ENCODE data around the gene ENOPH1. TPM values are rescaled to one million over a fixed set of nuclear protein-coding genes. Genes with fewer than 3 reads are reported as not detected.

ENOPH1 gene
- total RNA-seq, 4 donors from 2014 or later, result 19.8 to 32.4 (median 23.8) TPM

DNA sequence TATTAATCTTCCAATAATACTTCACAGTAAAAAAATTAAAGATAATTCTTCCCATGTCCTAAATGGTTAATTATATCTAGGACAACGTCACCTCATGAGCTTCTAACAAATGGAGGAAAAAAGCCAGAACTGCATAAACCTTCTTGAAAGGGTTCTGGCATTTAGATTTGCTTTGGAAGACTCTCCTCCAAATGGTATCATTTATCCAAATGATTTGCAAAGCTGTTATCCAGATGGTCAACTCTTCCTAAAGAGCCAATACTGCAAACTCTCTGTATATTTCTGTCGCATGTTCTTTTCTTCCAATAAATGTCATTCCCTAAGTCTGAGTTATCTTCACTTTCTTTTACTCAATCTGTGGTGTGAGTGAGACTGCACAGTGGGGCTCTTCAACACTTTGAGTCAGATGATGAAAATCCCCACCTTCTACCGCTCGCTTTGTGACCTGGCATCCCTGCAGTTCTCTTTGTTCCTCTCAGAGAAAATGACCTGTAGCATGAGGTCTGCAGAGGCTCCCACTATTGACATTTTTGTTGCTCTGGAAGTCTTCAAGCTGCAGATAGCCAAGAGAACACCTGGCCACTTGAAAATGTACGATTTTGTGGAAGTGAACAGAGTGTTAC lies 78.5 kb downstream of the ENOPH1 start:
- Histone ChIP-seq H3K9me3 (no peaks in the 10 kb centered on the region), H3K36me3 (no peaks in the 10 kb centered on the region), H3K27me3 (no peaks in the 10 kb centered on the region), H3K4me1 (no peaks in the 10 kb centered on the region), H3K4me3 (no peak overlapping the region), H3K27ac (no peak overlapping the region)
- TF ChIP-seq POLR2AphosphoS5 (IDR thresholded peaks at IDR 0.05) (no peak), POLR2A (IDR thresholded peaks at IDR 0.05) (no peak), EP300 (IDR thresholded peaks at IDR 0.05) (no peak)
- TF ChIP-seq, protein P1, sequence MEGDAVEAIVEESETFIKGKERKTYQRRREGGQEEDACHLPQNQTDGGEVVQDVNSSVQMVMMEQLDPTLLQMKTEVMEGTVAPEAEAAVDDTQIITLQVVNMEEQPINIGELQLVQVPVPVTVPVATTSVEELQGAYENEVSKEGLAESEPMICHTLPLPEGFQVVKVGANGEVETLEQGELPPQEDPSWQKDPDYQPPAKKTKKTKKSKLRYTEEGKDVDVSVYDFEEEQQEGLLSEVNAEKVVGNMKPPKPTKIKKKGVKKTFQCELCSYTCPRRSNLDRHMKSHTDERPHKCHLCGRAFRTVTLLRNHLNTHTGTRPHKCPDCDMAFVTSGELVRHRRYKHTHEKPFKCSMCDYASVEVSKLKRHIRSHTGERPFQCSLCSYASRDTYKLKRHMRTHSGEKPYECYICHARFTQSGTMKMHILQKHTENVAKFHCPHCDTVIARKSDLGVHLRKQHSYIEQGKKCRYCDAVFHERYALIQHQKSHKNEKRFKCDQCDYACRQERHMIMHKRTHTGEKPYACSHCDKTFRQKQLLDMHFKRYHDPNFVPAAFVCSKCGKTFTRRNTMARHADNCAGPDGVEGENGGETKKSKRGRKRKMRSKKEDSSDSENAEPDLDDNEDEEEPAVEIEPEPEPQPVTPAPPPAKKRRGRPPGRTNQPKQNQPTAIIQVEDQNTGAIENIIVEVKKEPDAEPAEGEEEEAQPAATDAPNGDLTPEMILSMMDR (IDR thresholded peaks at IDR 0.05), result no peak
- ATAC-seq, result no peak
- 36 to 45% methylated on average over 4 to 5 of the region's 5 CpGs for WGBS, 2 donors (ENCODE audit: low coverage in 1 of 2)

DNA sequence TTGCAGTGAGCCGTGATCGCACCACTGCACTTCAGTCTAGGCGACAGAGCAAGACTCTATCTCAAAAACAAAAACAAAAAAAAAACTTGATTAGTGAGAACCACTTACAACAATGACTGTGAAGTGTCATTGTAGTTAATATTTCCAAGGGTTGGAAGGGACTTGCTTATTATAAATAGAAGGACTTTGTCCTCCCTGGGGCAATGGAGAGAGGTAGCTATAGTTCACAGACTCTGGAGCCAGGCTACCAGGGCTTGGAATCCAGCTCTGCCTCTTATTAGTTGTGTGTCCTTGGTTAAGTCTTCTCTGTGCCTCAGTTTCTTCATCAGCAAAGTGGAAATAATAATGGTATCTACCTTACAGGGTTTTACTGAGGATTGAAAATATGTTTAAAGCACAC lies 79.8 kb downstream of the ENOPH1 start:
- no peak overlapping the region for H3K27ac ChIP-seq
- TF ChIP-seq POLR2A (IDR thresholded peaks at IDR 0.05) (no peak), EP300 (IDR thresholded peaks at IDR 0.05) (no peak), POLR2AphosphoS5 (IDR thresholded peaks at IDR 0.05) (no peak)
- TF ChIP-seq, protein P1 (IDR thresholded peaks at IDR 0.05), result no peak

More for the DNA sequence above, 79.8 kb downstream of the ENOPH1 start:
- Histone ChIP-seq H3K4me3 (no peak overlapping the region), H3K4me1 (no peaks in the 10 kb centered on the region), H3K27me3 (no peaks in the 10 kb centered on the region), H3K9me3 (no peaks in the 10 kb centered on the region), H3K36me3 (no peaks in the 10 kb centered on the region)
- WGBS, 2 donors (ENCODE audit: low coverage in 1 of 2), result 100% methylated on average over 3 of the region's 3 CpGs; no CpG with 5 or more reads in 1 of the 2 donors
- ATAC-seq, result no peak

Small RNA genes lying within 50 kb of the gene (small RNA-seq; reads per million reads assigned to genes)
- 0 to 0.13 (median 0) reads per million in 4 donors for gene RF00150

Other genes starting within 250 kb of the ENOPH1 start
- 10 to 100 TPM; 47.8 to 82.5 (median 72.8) TPM for gene HNRNPD, start 56.6 kb upstream of the ENOPH1 start, total RNA-seq
- gene HNRNPDL, start 128 bp upstream of the ENOPH1 start, total RNA-seq, result 100 to 1,000 TPM; 140 to 226 (median 195) TPM
- gene TMEM150C, start 131.4 kb downstream of the ENOPH1 start, total RNA-seq, result 1 to 10 TPM; 3.5 to 10.0 (median 4.8) TPM

All from gastroesophageal sphincter (tissue), 4 donors.